HepG2 (cell line): ENCODE measurements around the gene GNG7. TPM values are rescaled to one million over a fixed set of nuclear protein-coding genes. Genes with fewer than 3 reads are reported as not detected.

Source experiments
- FOXA3 ChIP-seq: IDR thresholded peaks from 2 replicates; pipeline ENCODE4 v1.6.1; 2016; ENCODE audit warnings: missing genetic modification reagents, missing compliant biosample characterization
- HNRNPH1 ChIP-seq: fragments of 200-400 bp; formaldehyde crosslinking; optimal IDR thresholded peaks from 2 replicates; pipeline ENCODE3; 2017; ENCODE audit warnings: mild to moderate bottlenecking, low read depth, low read length
- HOXA3 ChIP-seq: sonication (generic); formaldehyde crosslinking; IDR thresholded peaks from 2 replicates; pipeline ENCODE4 v1.5.0; 2020; ENCODE audit warnings: missing genetic modification reagents
- ISL2 ChIP-seq: sonication (generic); formaldehyde crosslinking; IDR thresholded peaks from 2 replicates; pipeline ENCODE4 v1.5.0; 2020; ENCODE audit warnings: missing genetic modification reagents
- MAZ ChIP-seq, 2 experiments: sonication (generic) in 1 of 2; formaldehyde crosslinking in 1 of 2; IDR thresholded peaks; 2 replicates each; pipeline versions ENCODE4 v1.5.0 to v1.6.1; 2012 to 2020; ENCODE audit warnings: low read depth in 2 of 2, mild to moderate bottlenecking in 2 of 2, borderline replicate concordance in 1 of 2, improper control_type of control experiment in 1 of 2, low read length in 1 of 2, missing genetic modification reagents in 1 of 2, moderate library complexity in 1 of 2
- MXI1 ChIP-seq: IDR thresholded peaks from 3 replicates; pipeline ENCODE4 v1.6.1; 2012; ENCODE audit warnings: low read depth, low read length, inconsistent platforms, borderline replicate concordance
- MYNN ChIP-seq: sonication (generic); formaldehyde crosslinking; IDR thresholded peaks from 2 replicates; pipeline ENCODE4 v1.4.0; 2020; ENCODE audit warnings: mild to moderate bottlenecking, low read depth, missing genetic modification reagents
- NCOA1 ChIP-seq: sonication (generic); formaldehyde crosslinking; IDR thresholded peaks from 2 replicates; pipeline ENCODE4 v1.9.0; 2021; ENCODE audit warnings: missing genetic modification reagents
- NFKB2 ChIP-seq: sonication (generic); formaldehyde crosslinking; IDR thresholded peaks from 2 replicates; pipeline ENCODE4 v1.4.0; 2020; ENCODE audit warnings: missing genetic modification reagents, borderline replicate concordance
- PHB2 ChIP-seq: fragments of 450-650 bp; IDR thresholded peaks from 2 replicates; pipeline ENCODE4 v1.6.1; 2018; ENCODE audit not compliant: partially characterized antibody
- SNRNP70 ChIP-seq: fragments of 200-400 bp; formaldehyde crosslinking; IDR thresholded peaks from 2 replicates; pipeline ENCODE4 v1.6.1; 2017; ENCODE audit warnings: mild to moderate bottlenecking, low read depth, low read length, moderate library complexity
- ZFP41 ChIP-seq: sonication (generic); formaldehyde crosslinking; IDR thresholded peaks from 2 replicates; pipeline ENCODE4 v1.4.0; 2020; ENCODE audit warnings: mild to moderate bottlenecking, missing genetic modification reagents, borderline replicate concordance
- ZMYM3 ChIP-seq: sonication (generic); formaldehyde crosslinking; IDR thresholded peaks from 2 replicates; pipeline ENCODE4 v1.5.1; 2020; ENCODE audit warnings: mild to moderate bottlenecking, missing genetic modification reagents
- ZNF225 ChIP-seq: sonication (generic); formaldehyde crosslinking; IDR thresholded peaks from 2 replicates; pipeline ENCODE4 v1.4.0; 2020; ENCODE audit warnings: mild to moderate bottlenecking, missing genetic modification reagents
- ZNF263 ChIP-seq: sonication (generic); formaldehyde crosslinking; IDR thresholded peaks from 2 replicates; pipeline ENCODE4 v1.4.0; 2020; ENCODE audit warnings: missing genetic modification reagents
- ZNF567 ChIP-seq: sonication (generic); formaldehyde crosslinking; IDR thresholded peaks from 2 replicates; pipeline ENCODE4 v1.8.1; 2023; ENCODE audit warnings: mild to moderate bottlenecking, missing genetic modification reagents, borderline replicate concordance
- ZNF660 ChIP-seq: sonication (generic); formaldehyde crosslinking; IDR thresholded peaks from 2 replicates; pipeline ENCODE4 v1.5.1; 2020; ENCODE audit warnings: mild to moderate bottlenecking, low read depth, missing genetic modification reagents, borderline replicate concordance
- polyA plus RNA-seq, 8 experiments: library from polyadenylated mRNA; depleted of rRNA in 3 of 8; stranded (reverse) in 7 of 8; unstranded in 1 of 8; fragments of >200 nt; fragmentation: Illumina TruSeq in 4 of 8; extraction: Trizol in 4 of 8; gene quantifications; 2 replicates each; pipeline versions ENCODE4 v1.2.1 to v1.2.3, GENCODE V29; 2011 to 2016; ENCODE audit warnings: low read depth in 4 of 8, missing spikeins in 1 of 8, mixed read lengths in 1 of 8; ENCODE audit not compliant: insufficient read depth in 1 of 8
- total RNA-seq, 5 experiments: library from RNA; depleted of rRNA; stranded (reverse); fragments of >200 nt; fragmentation: Illumina TruSeq; extraction: Trizol; gene quantifications; 2 replicates each; pipeline ENCODE4 v1.2.3, GENCODE V29; 2016; ENCODE audit warnings: low read depth in 1 of 5
- TF ChIP-seq, protein P1 (sequence below): sonication (generic); formaldehyde crosslinking; IDR thresholded peaks from 2 replicates; pipeline ENCODE4 v1.9.0; 2021; ENCODE audit warnings: missing genetic modification reagents, mild to moderate bottlenecking, borderline replicate concordance
- TF ChIP-seq, protein P2 (sequence below): fragments of 450-650 bp; IDR thresholded peaks from 2 replicates; pipeline ENCODE4 v1.6.1; 2017
- TF ChIP-seq, protein P3 (sequence below): sonication (generic); formaldehyde crosslinking; IDR thresholded peaks from 2 replicates; pipeline ENCODE4 v1.4.0; 2020; ENCODE audit warnings: low read depth, missing genetic modification reagents
- TF ChIP-seq, protein P4 (sequence below): sonication (generic); formaldehyde crosslinking; IDR thresholded peaks from 2 replicates; pipeline ENCODE4 v1.5.0; 2020; ENCODE audit warnings: missing genetic modification reagents

GNG7 gene
- total and polyA plus RNA-seq, 2 of the 13 experiments (the other 11 are each of a cell fraction or from before 2014, with no cell fraction given): 1.4 to 3.3 TPM

DNA sequence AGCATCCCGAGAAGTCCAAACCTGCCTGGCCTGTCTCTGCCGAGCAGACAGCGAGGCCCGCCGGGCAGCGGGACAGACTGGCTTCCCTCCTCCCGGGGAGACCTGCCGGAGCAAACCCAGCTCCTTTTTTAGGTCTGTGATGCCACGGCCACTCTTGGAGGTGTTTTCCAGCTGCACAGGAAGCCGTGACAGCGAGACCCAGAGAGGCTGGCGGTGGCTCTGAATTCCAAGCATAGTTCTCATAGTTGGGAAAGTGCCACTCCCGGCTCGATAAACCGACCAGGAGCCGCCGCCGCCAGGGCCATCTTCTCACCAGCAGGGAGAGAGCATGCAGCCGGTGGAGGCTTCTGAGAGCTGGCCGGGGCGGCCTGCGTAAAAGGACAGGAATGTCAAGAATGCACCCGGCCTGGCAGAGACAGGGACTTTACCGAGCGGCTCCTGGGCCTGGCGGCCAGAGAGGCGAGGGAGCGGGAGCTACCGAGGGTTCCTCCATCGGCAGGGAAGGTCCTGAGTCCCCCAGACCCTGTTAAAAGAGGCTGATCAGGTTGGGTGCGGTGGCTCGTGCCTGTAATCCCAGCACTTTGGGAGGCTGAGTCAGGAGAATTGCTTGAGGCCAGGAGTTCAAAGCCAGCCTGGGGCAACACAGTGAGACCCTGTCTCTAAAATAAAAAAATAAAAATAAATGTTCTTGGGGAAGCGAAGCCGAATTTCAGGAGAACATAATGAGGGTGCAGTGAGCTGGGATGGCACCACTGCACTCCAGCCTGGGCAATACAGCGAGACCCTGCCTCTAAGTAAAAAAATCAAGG, 161.6 kb downstream of the GNG7 start (continued):
- TF ChIP-seq, protein P1, sequence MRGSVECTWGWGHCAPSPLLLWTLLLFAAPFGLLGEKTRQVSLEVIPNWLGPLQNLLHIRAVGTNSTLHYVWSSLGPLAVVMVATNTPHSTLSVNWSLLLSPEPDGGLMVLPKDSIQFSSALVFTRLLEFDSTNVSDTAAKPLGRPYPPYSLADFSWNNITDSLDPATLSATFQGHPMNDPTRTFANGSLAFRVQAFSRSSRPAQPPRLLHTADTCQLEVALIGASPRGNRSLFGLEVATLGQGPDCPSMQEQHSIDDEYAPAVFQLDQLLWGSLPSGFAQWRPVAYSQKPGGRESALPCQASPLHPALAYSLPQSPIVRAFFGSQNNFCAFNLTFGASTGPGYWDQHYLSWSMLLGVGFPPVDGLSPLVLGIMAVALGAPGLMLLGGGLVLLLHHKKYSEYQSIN (CRISPR knock-in tag): no peak
- TF ChIP-seq, protein P2, sequence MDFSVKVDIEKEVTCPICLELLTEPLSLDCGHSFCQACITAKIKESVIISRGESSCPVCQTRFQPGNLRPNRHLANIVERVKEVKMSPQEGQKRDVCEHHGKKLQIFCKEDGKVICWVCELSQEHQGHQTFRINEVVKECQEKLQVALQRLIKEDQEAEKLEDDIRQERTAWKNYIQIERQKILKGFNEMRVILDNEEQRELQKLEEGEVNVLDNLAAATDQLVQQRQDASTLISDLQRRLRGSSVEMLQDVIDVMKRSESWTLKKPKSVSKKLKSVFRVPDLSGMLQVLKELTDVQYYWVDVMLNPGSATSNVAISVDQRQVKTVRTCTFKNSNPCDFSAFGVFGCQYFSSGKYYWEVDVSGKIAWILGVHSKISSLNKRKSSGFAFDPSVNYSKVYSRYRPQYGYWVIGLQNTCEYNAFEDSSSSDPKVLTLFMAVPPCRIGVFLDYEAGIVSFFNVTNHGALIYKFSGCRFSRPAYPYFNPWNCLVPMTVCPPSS: no peak
- TF ChIP-seq SNRNP70: no peak
- TF ChIP-seq, protein P3, sequence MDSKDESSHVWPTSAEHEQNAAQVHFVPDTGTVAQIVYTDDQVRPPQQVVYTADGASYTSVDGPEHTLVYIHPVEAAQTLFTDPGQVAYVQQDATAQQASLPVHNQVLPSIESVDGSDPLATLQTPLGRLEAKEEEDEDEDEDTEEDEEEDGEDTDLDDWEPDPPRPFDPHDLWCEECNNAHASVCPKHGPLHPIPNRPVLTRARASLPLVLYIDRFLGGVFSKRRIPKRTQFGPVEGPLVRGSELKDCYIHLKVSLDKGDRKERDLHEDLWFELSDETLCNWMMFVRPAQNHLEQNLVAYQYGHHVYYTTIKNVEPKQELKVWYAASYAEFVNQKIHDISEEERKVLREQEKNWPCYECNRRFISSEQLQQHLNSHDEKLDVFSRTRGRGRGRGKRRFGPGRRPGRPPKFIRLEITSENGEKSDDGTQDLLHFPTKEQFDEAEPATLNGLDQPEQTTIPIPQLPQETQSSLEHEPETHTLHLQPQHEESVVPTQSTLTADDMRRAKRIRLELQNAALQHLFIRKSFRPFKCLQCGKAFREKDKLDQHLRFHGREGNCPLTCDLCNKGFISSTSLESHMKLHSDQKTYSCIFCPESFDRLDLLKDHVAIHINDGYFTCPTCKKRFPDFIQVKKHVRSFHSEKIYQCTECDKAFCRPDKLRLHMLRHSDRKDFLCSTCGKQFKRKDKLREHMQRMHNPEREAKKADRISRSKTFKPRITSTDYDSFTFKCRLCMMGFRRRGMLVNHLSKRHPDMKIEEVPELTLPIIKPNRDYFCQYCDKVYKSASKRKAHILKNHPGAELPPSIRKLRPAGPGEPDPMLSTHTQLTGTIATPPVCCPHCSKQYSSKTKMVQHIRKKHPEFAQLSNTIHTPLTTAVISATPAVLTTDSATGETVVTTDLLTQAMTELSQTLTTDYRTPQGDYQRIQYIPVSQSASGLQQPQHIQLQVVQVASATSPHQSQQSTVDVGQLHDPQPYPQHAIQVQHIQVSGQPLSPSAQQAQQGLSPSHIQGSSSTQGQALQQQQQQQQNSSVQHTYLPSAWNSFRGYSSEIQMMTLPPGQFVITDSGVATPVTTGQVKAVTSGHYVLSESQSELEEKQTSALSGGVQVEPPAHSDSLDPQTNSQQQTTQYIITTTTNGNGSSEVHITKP: peak; percentile 80
- TF ChIP-seq ZMYM3 (CRISPR knock-in tag): peak; percentile 95
- TF ChIP-seq MAZ (IDR thresholded peaks at IDR 0.05; ENCODE audit: borderline replicate concordance, low read depth, low read length): peak; percentile 42; the same call in 1 of the 2 replicates
- peak; percentile 46 for TF ChIP-seq MAZ (CRISPR knock-in tag; IDR thresholded peaks at IDR 0.05; ENCODE audit: low read depth)
- TF ChIP-seq MYNN: no peak
- no peak for TF ChIP-seq HNRNPH1
- peak; percentile 73; the same call in 1 of the 2 replicates for TF ChIP-seq ISL2 (CRISPR knock-in tag)
- TF ChIP-seq NCOA1 (CRISPR knock-in tag): no peak
- TF ChIP-seq, protein P4, sequence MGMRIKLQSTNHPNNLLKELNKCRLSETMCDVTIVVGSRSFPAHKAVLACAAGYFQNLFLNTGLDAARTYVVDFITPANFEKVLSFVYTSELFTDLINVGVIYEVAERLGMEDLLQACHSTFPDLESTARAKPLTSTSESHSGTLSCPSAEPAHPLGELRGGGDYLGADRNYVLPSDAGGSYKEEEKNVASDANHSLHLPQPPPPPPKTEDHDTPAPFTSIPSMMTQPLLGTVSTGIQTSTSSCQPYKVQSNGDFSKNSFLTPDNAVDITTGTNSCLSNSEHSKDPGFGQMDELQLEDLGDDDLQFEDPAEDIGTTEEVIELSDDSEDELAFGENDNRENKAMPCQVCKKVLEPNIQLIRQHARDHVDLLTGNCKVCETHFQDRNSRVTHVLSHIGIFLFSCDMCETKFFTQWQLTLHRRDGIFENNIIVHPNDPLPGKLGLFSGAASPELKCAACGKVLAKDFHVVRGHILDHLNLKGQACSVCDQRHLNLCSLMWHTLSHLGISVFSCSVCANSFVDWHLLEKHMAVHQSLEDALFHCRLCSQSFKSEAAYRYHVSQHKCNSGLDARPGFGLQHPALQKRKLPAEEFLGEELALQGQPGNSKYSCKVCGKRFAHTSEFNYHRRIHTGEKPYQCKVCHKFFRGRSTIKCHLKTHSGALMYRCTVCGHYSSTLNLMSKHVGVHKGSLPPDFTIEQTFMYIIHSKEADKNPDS (CRISPR knock-in tag): no peak
- no peak for TF ChIP-seq PHB2
- no peak for TF ChIP-seq ZNF660 (CRISPR knock-in tag)
- TF ChIP-seq HOXA3 (CRISPR knock-in tag): peak; percentile 82
- peak; percentile 64; the same call in 1 of the 2 replicates for TF ChIP-seq FOXA3 (CRISPR knock-in tag)
- no peak for TF ChIP-seq ZNF263 (CRISPR knock-in tag)
- TF ChIP-seq MXI1: peak; percentile 76; the same call in 2 of the 3 replicates
- peak; percentile 54; the same call in 1 of the 2 replicates for TF ChIP-seq NFKB2 (CRISPR knock-in tag)
- no peak for TF ChIP-seq ZNF567 (CRISPR knock-in tag)
- no peak for TF ChIP-seq ZFP41 (CRISPR knock-in tag)
- no peak for TF ChIP-seq ZNF225 (CRISPR knock-in tag)
